ENCODE data around the gene IGF2BP3. TPM values are rescaled to one million over a fixed set of nuclear protein-coding genes. Genes with fewer than 3 reads are reported as not detected.
A peak's percentile ranks its signal among the peaks of the same experiment; 100 is the strongest.

IGF2BP3 gene
- total and polyA plus RNA-seq, 2 donors (not counting 3 experiments of a cell fraction or from before 2014, with no cell fraction given) = 41.2 to 111 TPM

- FAIRE-seq = no peak
- Histone ChIP-seq H4K20me1 (replicated peaks; ENCODE audit: control insufficient read depth, extremely low read depth, insufficient read depth, low read length) (no peaks in the 10 kb centered on the region), H3K9me1 (replicated peaks; ENCODE audit: control insufficient read depth, extremely low read depth, insufficient read depth, low read length) (no peaks in the 10 kb centered on the region), H3K9ac (replicated peaks; ENCODE audit: extremely low read depth, insufficient read depth, low read length) (peak overlapping the region; percentile 75), H3K4me1 (ENCODE audit: control insufficient read depth, extremely low read depth, insufficient read depth, low read length) (peaks cover 80% of the 10 kb centered on the region), H3K79me2 (ENCODE audit: control insufficient read depth, insufficient read depth, low read length) (peaks cover 60% of the 10 kb centered on the region), H2AFZ (ENCODE audit: low read depth, low read length) (no peak overlapping the region), H3K9me3 (replicated peaks; ENCODE audit: control insufficient read depth, insufficient read depth, low read length) (no peaks in the 10 kb centered on the region), H3K36me3 (ENCODE audit: control insufficient read depth in 2 of 2, extremely low read depth in 1 of 2, insufficient read depth in 2 of 2, low read length in 2 of 2) (peaks cover 2 to 23% of the 10 kb centered on the region in 2 experiments), H3K4me2 (ENCODE audit: insufficient read depth, low read length) (peak overlapping the region; percentile 97), H3K27ac (ENCODE audit: insufficient read depth, low read depth, low read length) (peak overlapping the region; percentile 88), H3K4me3 (replicated peaks in 1 of 3; ENCODE audit: insufficient read depth in 1 of 3, low read depth in 1 of 3, low read length in 3 of 3) (peak overlapping the region; percentile 27 to 67 (median 61)), H3K27me3 (ENCODE audit: control insufficient read depth in 2 of 2, insufficient read depth in 2 of 2, low read length in 2 of 2) (no peaks in the 10 kb centered on the region)
- ChIA-PET POLR2A (interaction anchor here (0.6 to 1.4 kb wide), 3 partner anchors 10 to 47 kb away, joined by 4 to 5 read pairs (median 5); no protein-coding TSS in a partner anchor), CTCF (interaction anchor here (0.8 to 7.6 kb wide), 14 partner anchors 9 to 120 kb away, joined by 3 to 67 read pairs (median 3); no protein-coding TSS in a partner anchor)
- BruUV-seq (replicated peaks) = TSS peak; percentile 73
- peak; percentile 37 for DNase-seq (ENCODE audit: low read depth, low spot score)
- TF ChIP-seq FOS (IDR thresholded peaks at IDR 0.05; ENCODE audit: borderline replicate concordance, insufficient read depth, low read length) (no peak), POLR2AphosphoS5 (IDR thresholded peaks at IDR 0.05; ENCODE audit: insufficient read depth, low read depth, low read length) (no peak), GATA2 (IDR thresholded peaks at IDR 0.05; ENCODE audit: insufficient read depth, insufficient read length, low read depth, low read length) (no peak), EZH2 (IDR thresholded peaks at IDR 0.05; ENCODE audit: borderline replicate concordance, low read depth, low read length, severe bottlenecking) (no peak), MAX (IDR thresholded peaks at IDR 0.05; ENCODE audit: insufficient read depth, insufficient read length) (no peak), CTCF (IDR thresholded peaks at IDR 0.05; ENCODE audit: extremely low read depth in 1 of 2, insufficient read depth in 1 of 2, low read depth in 1 of 2, low read length in 2 of 2) (no peak), MYC (IDR thresholded peaks at IDR 0.05; ENCODE audit: low read depth, low read length) (no peak), JUN (IDR thresholded peaks at IDR 0.05; ENCODE audit: borderline replicate concordance, insufficient read depth, insufficient read length, low read depth) (no peak), POLR2A (IDR thresholded peaks at IDR 0.05; ENCODE audit: low read depth, low read length) (no peak)
- intact Hi-C loops (cut with micrococcal nuclease) (loop anchor here (1.0 kb wide), 2 partner anchors 13 to 48 kb away; partner anchors contain the start of gene MALSU1), dilution Hi-C loops (cut with MboI; ENCODE audit: extremely low pct_ligation_motif_present, low sequenced_read_pairs) (no loop called here)
Observed at GRCh38 chr7:23347033-23347681, 123.1 kb downstream of the IGF2BP3 start.

Data from endothelial cell of umbilical vein (primary cell).